HepG2 (cell line): Measurements from ENCODE around the gene CAPZB. TPM values are rescaled to one million over a fixed set of nuclear protein-coding genes. Genes with fewer than 3 reads are reported as not detected.
A peak's percentile ranks its signal among the peaks of the same experiment; 100 is the strongest.

Source experiments
- CEBPG ChIP-seq: IDR thresholded peaks from 2 replicates; pipeline ENCODE4 v1.6.1; 2016
- ELK4 ChIP-seq: sonication (generic); formaldehyde crosslinking; IDR thresholded peaks from 2 replicates; pipeline ENCODE4 v1.9.0; 2021; ENCODE audit warnings: missing genetic modification reagents, borderline replicate concordance
- FLYWCH1 ChIP-seq: sonication (generic); formaldehyde crosslinking; IDR thresholded peaks from 2 replicates; pipeline ENCODE4 v1.8.1; 2023; ENCODE audit warnings: mild to moderate bottlenecking, missing genetic modification reagents
- NCOA1 ChIP-seq: sonication (generic); formaldehyde crosslinking; IDR thresholded peaks from 2 replicates; pipeline ENCODE4 v1.9.0; 2021; ENCODE audit warnings: missing genetic modification reagents
- POLR2G ChIP-seq: fragments of 200-400 bp; formaldehyde crosslinking; IDR thresholded peaks from 2 replicates; pipeline ENCODE4 v1.6.1; 2018; ENCODE audit warnings: mild to moderate bottlenecking, low read depth, low read length, moderate library complexity
- TFDP2 ChIP-seq: sonication (generic); formaldehyde crosslinking; IDR thresholded peaks from 2 replicates; pipeline ENCODE4 v1.4.0; 2020; ENCODE audit warnings: missing genetic modification reagents
- ZHX2 ChIP-seq, 2 experiments: sonication (generic) in 1 of 2; formaldehyde crosslinking in 1 of 2; IDR thresholded peaks; 2 replicates each; pipeline versions ENCODE4 v1.6.1 to v1.9.0; 2014 to 2022; ENCODE audit warnings: antibody characterized with exemption in 1 of 2, borderline replicate concordance in 1 of 2, inconsistent platforms in 1 of 2, low read depth in 1 of 2, missing genetic modification reagents in 1 of 2
- ZNF142 ChIP-seq: sonication (generic); formaldehyde crosslinking; IDR thresholded peaks from 2 replicates; pipeline ENCODE4 v1.4.0; 2020; ENCODE audit warnings: missing genetic modification reagents
- ZNF232 ChIP-seq: sonication (generic); formaldehyde crosslinking; IDR thresholded peaks from 2 replicates; pipeline ENCODE4 v1.4.0; 2020; ENCODE audit warnings: missing genetic modification reagents, borderline replicate concordance
- polyA plus RNA-seq, 8 experiments: library from polyadenylated mRNA; depleted of rRNA in 3 of 8; stranded (reverse) in 7 of 8; unstranded in 1 of 8; fragments of >200 nt; fragmentation: Illumina TruSeq in 4 of 8; extraction: Trizol in 4 of 8; gene quantifications; 2 replicates each; pipeline versions ENCODE4 v1.2.1 to v1.2.3, GENCODE V29; 2011 to 2016; ENCODE audit warnings: low read depth in 4 of 8, missing spikeins in 1 of 8, mixed read lengths in 1 of 8; ENCODE audit not compliant: insufficient read depth in 1 of 8
- total RNA-seq, 5 experiments: library from RNA; depleted of rRNA; stranded (reverse); fragments of >200 nt; fragmentation: Illumina TruSeq; extraction: Trizol; gene quantifications; 2 replicates each; pipeline ENCODE4 v1.2.3, GENCODE V29; 2016; ENCODE audit warnings: low read depth in 1 of 5

Gene CAPZB
- total and polyA plus RNA-seq, 2 of the 13 experiments (the other 11 are each of a cell fraction or from before 2014, with no cell fraction given) = 58.9 to 76.9 TPM

GRCh38 chr1:19425646-19426239 lies 59.6 kb downstream of the CAPZB start (continued):
- TF ChIP-seq ELK4 (CRISPR knock-in tag) (no peak), POLR2G (no peak), CEBPG (peak; percentile 87), ZHX2 (IDR thresholded peaks at IDR 0.05; ENCODE audit: low read depth) (no peak), ZHX2 (CRISPR knock-in tag; IDR thresholded peaks at IDR 0.05; ENCODE audit: borderline replicate concordance) (no peak), ZNF142 (CRISPR knock-in tag) (no peak), TFDP2 (CRISPR knock-in tag) (no peak), FLYWCH1 (no peak), ZNF232 (CRISPR knock-in tag) (no peak), NCOA1 (CRISPR knock-in tag) (no peak)
